GM12875 (cell line): Measurements from ENCODE around the gene RIN3.

Experiments
- H3K4me3 ChIP-seq: one replicate; pipeline ENCODE4 v1.5.1; 2011; ENCODE audit warnings: low read depth, low read length, control low read depth
- TF ChIP-seq, protein P1 (sequence below): IDR thresholded peaks from 2 replicates; pipeline ENCODE4 v1.5.1; 2011; ENCODE audit warnings: low read depth, mild to moderate bottlenecking, control low read depth, inconsistent platforms, low read length, moderate library complexity, borderline replicate concordance; ENCODE audit not compliant: insufficient read depth

The RIN3 gene

GRCh38 chr14:92582706-92583452 is 69.3 kb downstream of the RIN3 start:
- H3K4me3 ChIP-seq = no peak overlapping the region
- TF ChIP-seq, protein P1, sequence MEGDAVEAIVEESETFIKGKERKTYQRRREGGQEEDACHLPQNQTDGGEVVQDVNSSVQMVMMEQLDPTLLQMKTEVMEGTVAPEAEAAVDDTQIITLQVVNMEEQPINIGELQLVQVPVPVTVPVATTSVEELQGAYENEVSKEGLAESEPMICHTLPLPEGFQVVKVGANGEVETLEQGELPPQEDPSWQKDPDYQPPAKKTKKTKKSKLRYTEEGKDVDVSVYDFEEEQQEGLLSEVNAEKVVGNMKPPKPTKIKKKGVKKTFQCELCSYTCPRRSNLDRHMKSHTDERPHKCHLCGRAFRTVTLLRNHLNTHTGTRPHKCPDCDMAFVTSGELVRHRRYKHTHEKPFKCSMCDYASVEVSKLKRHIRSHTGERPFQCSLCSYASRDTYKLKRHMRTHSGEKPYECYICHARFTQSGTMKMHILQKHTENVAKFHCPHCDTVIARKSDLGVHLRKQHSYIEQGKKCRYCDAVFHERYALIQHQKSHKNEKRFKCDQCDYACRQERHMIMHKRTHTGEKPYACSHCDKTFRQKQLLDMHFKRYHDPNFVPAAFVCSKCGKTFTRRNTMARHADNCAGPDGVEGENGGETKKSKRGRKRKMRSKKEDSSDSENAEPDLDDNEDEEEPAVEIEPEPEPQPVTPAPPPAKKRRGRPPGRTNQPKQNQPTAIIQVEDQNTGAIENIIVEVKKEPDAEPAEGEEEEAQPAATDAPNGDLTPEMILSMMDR = no peak

GRCh38 chr14:92584220-92584619 is 70.6 kb downstream of the RIN3 start:
- H3K4me3 ChIP-seq = no peak overlapping the region
- TF ChIP-seq, protein P1 = no peak

GRCh38 chr14:92584816-92585215 is 71.2 kb downstream of the RIN3 start:
- TF ChIP-seq, protein P1 = no peak
- H3K4me3 ChIP-seq = no peak overlapping the region

DNA sequence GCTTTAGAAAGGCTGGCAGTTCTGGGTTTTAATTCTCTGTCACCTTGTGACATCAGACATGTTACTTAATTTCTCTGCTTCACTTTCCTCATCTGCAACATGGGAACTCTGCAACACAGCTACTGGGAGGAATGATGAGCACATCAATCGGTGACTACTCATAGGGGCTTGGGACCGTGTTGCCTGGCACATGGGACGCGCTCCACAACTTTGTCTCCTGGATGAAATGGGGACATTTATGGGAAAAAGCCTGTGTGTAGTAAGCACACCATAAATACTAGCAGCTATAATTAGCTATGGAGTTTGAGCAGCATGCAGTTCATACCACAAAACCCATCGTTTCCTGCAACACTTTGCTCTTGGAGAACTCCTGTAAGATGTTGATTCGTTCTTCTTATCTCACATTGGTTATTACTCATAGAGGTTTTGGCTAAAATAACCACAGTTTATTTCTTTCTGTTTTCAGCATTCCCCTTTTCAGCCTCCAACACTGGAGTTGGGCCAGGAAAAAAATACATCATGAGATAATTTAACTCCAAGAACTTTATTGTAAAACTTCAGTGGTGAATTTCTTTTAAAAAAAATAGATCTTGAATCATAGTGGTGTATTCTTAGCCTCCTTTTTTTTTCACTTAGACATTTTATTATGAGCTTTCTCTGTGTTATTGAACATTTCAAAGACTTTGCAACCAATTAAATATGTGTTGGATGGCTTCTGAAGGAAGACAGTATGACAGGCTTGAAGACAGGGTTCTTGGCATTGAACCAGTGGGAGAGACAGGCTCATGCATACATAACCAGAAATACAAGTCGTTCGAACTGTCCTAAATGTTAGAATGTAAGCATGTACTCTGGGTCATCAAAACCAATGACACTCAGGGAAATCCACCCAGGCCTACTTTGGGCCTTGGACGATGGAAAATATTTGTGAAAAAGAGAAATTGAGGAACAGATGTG is 72.7 kb downstream of the RIN3 start:
- H3K4me3 ChIP-seq = no peak overlapping the region
- TF ChIP-seq, protein P1 = no peak

DNA sequence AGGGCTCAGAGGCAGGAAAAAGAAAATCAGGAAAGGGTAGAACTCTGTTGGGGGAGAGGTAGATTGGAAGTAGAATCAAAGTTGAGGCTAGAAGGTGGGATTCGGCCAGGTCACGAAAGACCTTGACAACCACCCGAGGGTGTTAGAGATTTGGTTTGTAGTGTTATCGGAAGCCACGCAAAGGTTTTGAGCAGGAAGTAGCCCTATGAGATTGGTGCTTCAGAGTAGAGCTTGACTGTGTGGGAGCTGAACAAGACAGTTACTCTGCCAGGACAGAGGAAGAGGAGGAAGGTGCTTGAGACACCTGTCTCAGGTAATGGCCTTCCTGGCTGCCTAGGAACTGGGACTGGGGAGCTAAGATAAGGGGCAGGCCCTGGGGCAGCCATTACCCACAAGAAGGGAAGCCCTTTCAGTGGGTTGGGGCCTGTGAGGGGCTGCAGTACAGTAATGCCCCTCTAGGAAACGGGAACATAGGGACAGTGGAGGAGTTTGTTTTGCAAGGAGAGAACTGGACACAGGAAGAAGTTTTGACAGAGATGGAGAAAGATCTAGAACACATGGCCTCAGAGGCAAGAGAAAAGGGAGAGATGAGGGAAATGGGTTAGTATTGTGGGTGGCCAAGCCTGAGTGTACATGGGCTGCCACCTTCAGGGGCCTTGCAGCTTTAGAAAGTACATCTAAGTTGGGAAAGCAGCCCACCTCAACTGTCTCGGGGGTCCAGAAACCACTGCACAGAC is 73.5 kb downstream of the RIN3 start:
- H3K4me3 ChIP-seq = no peak overlapping the region
- TF ChIP-seq, protein P1 = no peak

DNA sequence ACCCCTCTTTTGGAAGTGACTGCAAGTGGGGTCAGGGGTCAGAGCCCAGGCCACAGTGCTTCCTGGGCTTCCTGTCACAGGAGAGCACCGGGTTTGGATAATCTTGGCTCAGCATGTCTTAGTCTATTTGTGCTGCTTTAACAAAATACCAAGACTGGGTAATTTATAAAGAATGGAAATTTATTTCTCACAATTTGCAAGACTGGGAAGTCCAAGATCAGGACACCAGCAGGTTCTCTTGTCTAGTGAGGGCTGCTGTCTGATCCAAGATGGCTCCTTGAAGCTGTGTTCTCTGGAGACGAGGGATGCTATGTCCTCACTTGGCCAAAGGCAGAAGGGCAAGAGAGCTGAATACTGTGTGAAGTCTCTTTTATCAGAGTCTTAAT is 74.1 kb downstream of the RIN3 start:
- no peak overlapping the region for H3K4me3 ChIP-seq
- TF ChIP-seq, protein P1 = no peak
